KMS-11 (cell line): Measurements from ENCODE around the gene SNAP29.
"Not testable (repeated sequence)": the region's sequence is repeated elsewhere in the genome, so short reads cannot be mapped to it uniquely, and the experiment has no call there.

Experiments used
- H2AFZ ChIP-seq: fragments of 200-600 bp; sonication (generic); 2 replicates; pipeline ENCODE4 v1.6.1; 2016; ENCODE audit warnings: antibody characterized with exemption, mixed run types, low read depth
- H3K27ac ChIP-seq: fragments of 200-600 bp; sonication (generic); 2 replicates; pipeline ENCODE4 v1.6.1; 2016; ENCODE audit warnings: mild to moderate bottlenecking, mixed run types
- H3K27me3 ChIP-seq: fragments of 200-600 bp; sonication (generic); 2 replicates; pipeline ENCODE4 v1.6.1; 2017; ENCODE audit warnings: mild to moderate bottlenecking, low read depth, mixed run types, moderate library complexity; ENCODE audit not compliant: insufficient read depth
- H3K36me3 ChIP-seq: fragments of 200-600 bp; sonication (generic); 2 replicates; pipeline ENCODE4 v1.6.1; 2017; ENCODE audit warnings: mild to moderate bottlenecking, mixed run types; ENCODE audit not compliant: insufficient read depth
- H3K4me1 ChIP-seq: fragments of 200-600 bp; sonication (generic); 2 replicates; pipeline ENCODE4 v1.6.1; 2016; ENCODE audit warnings: mild to moderate bottlenecking, low read depth, mixed run types; ENCODE audit not compliant: poor library complexity, severe bottlenecking
- H3K4me2 ChIP-seq: fragments of 200-600 bp; sonication (generic); 2 replicates; pipeline ENCODE4 v1.7.0; 2016; ENCODE audit warnings: mild to moderate bottlenecking, mixed run types
- H3K4me3 ChIP-seq: fragments of 200-600 bp; sonication (generic); IDR thresholded peaks from 2 replicates; pipeline ENCODE4 v1.6.1; 2017; ENCODE audit warnings: low read depth, low read length, mixed read lengths; ENCODE audit not compliant: insufficient read depth
- H3K79me2 ChIP-seq: fragments of 200-600 bp; sonication (generic); 2 replicates; pipeline ENCODE4 v1.6.1; 2016; ENCODE audit warnings: low read depth, mixed run types; ENCODE audit not compliant: insufficient read depth
- H3K9ac ChIP-seq: fragments of 200-600 bp; sonication (generic); 2 replicates; pipeline ENCODE4 v1.6.1; 2016; ENCODE audit warnings: mild to moderate bottlenecking, mixed run types
- H4K20me1 ChIP-seq: fragments of 200-600 bp; sonication (generic); 2 replicates; pipeline ENCODE4 v1.6.1; 2016; ENCODE audit warnings: mild to moderate bottlenecking, mixed run types; ENCODE audit not compliant: insufficient read depth
- TF ChIP-seq, protein P1 (sequence below): fragments of 200-600 bp; sonication (generic); conservative IDR thresholded peaks from 2 replicates; pipeline ENCODE4 v1.6.1; 2017; ENCODE audit warnings: low read depth, mild to moderate bottlenecking, antibody characterized with exemption, low read length, moderate library complexity, mixed read lengths

SNAP29 gene

GRCh38 chr22:20927940-20928572, 69.2 kb downstream of the SNAP29 start:
- Histone ChIP-seq H3K36me3 (no peaks in the 10 kb centered on the region), H4K20me1 (peaks cover 50% of the 10 kb centered on the region), H3K4me3 (no peak overlapping the region), H3K4me2 (no peak overlapping the region), H3K27ac (no peak overlapping the region), H3K79me2 (peaks cover 96% of the 10 kb centered on the region), H3K4me1 (peaks cover 6% of the 10 kb centered on the region), H2AFZ (no peak overlapping the region), H3K27me3 (no peaks in the 10 kb centered on the region), H3K9ac (no peak overlapping the region)
- TF ChIP-seq, protein P1, sequence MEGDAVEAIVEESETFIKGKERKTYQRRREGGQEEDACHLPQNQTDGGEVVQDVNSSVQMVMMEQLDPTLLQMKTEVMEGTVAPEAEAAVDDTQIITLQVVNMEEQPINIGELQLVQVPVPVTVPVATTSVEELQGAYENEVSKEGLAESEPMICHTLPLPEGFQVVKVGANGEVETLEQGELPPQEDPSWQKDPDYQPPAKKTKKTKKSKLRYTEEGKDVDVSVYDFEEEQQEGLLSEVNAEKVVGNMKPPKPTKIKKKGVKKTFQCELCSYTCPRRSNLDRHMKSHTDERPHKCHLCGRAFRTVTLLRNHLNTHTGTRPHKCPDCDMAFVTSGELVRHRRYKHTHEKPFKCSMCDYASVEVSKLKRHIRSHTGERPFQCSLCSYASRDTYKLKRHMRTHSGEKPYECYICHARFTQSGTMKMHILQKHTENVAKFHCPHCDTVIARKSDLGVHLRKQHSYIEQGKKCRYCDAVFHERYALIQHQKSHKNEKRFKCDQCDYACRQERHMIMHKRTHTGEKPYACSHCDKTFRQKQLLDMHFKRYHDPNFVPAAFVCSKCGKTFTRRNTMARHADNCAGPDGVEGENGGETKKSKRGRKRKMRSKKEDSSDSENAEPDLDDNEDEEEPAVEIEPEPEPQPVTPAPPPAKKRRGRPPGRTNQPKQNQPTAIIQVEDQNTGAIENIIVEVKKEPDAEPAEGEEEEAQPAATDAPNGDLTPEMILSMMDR: no peak

DNA sequence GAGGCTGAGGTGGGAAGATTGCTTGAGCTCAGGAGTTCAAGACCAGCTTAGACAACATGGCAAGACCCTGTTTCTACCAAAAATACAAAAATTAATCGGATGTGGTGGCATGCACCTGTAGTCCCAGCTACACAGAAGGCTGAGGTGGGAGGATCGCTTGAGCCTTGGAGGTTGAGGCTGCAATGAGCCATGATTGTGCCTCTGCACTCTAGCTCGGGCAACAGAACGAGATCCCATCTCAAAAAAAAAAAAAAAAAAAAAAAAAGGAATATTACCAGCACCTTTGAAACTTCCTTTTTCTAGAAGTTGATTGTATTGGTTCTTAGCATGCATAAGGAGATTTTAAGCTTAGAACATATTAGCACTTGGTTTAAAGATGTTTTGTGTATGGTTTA, 69.8 kb downstream of the SNAP29 start:
- H3K4me3 ChIP-seq: no peak overlapping the region
- H3K79me2 ChIP-seq: peaks cover 96% of the 10 kb centered on the region
- no peak overlapping the region for H3K27ac ChIP-seq
- no peak overlapping the region for H2AFZ ChIP-seq
- no peak overlapping the region for H3K4me2 ChIP-seq
- peaks cover 6% of the 10 kb centered on the region for H3K4me1 ChIP-seq
- H4K20me1 ChIP-seq: peaks cover 49% of the 10 kb centered on the region
- no peak overlapping the region for H3K9ac ChIP-seq
- no peaks in the 10 kb centered on the region for H3K27me3 ChIP-seq
- TF ChIP-seq, protein P1: no peak
- no peaks in the 10 kb centered on the region for H3K36me3 ChIP-seq

DNA sequence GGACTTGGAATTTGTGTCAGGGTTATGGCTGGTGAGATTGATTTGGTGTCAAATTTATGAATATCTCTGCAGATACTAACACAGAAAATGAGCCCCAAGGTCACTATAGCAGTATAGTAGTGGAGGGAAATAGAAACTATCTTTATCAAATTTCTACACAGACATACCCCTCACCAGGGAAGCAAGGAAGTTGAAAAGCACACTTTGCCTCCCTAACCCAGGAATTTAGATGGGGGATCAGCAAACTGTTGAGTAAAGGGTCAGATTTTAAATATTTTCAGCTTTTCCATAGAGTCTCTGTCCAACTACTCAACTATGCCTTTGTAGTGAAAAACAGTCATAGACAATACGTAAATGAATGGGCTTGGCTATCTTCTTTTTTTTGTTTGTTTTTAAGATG, 71.2 kb downstream of the SNAP29 start:
- no peaks in the 10 kb centered on the region for H3K27me3 ChIP-seq
- H3K79me2 ChIP-seq: peaks cover 96% of the 10 kb centered on the region
- H3K4me1 ChIP-seq: peaks cover 7% of the 10 kb centered on the region
- no peak overlapping the region for H3K4me3 ChIP-seq
- H3K4me2 ChIP-seq: no peak overlapping the region
- no peak overlapping the region for H3K9ac ChIP-seq
- TF ChIP-seq, protein P1: no peak
- no peak overlapping the region for H2AFZ ChIP-seq
- no peaks in the 10 kb centered on the region for H3K36me3 ChIP-seq
- peaks cover 39% of the 10 kb centered on the region for H4K20me1 ChIP-seq
- H3K27ac ChIP-seq: no peak overlapping the region

DNA sequence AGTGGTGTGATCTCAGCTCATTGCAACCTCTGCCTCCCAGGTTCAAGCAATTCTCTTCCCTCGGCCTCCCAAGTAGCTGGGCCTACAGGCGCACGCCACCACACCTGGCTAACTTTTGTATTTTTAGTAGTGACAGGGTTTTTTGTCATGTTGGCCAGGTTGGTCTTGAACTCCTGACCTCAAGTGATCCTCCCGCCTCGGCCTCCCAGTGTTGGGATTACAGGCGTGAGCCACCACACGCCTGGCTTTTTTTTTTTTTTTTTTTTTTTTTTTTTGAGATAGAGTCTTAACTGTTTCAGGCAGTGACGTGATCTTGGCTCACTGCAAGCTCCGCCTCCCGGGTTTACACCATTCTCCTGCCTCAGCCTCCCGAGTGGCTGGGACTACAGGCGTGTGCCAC, 71.6 kb downstream of the SNAP29 start:
- peaks cover 96% of the 10 kb centered on the region for H3K79me2 ChIP-seq
- not testable (repeated sequence) for H3K4me1 ChIP-seq, H3K27me3 ChIP-seq, H3K27ac ChIP-seq, H3K9ac ChIP-seq, H3K36me3 ChIP-seq, H3K4me2 ChIP-seq, H2AFZ ChIP-seq, H3K4me3 ChIP-seq
- H4K20me1 ChIP-seq: peaks cover 35% of the 10 kb centered on the region

DNA sequence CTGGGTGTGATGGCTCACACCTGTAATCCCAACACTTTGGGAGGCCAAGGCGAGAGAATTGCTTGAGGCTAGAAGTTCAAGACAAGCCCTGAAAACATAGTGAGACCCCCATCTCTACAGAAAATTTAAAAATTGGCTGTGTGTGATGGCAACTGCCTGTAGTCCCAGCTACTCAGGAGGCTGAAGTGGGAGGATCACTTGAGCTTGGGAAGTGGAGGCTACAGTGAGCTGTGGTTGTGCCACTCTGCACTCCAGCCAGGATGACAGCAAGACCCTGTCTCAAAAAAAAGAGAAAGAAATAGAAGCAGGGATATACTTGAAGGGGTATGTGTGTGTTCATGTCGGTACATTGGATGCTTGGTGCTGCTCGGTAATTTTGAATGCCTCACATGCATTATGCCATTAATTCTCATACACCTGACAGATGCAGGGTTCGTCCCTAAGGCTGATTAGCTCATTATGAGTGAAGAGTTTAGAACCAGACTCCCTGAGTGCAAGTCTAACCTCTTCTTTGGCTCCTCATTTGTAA, 72.4 kb downstream of the SNAP29 start:
- Histone ChIP-seq H3K27ac (no peak overlapping the region), H3K4me2 (no peak overlapping the region), H2AFZ (no peak overlapping the region), H3K36me3 (no peaks in the 10 kb centered on the region), H3K4me1 (peaks cover 14% of the 10 kb centered on the region), H4K20me1 (peaks cover 37% of the 10 kb centered on the region), H3K27me3 (no peaks in the 10 kb centered on the region), H3K4me3 (no peak overlapping the region), H3K79me2 (peaks cover 96% of the 10 kb centered on the region), H3K9ac (no peak overlapping the region)
- TF ChIP-seq, protein P1: no peak
